ENCODE measurements around the gene LMCD1.
"Not testable (repeated sequence)": the region's sequence is repeated elsewhere in the genome, so short reads cannot be mapped to it uniquely, and the experiment has no call there.

Gene LMCD1

DNA sequence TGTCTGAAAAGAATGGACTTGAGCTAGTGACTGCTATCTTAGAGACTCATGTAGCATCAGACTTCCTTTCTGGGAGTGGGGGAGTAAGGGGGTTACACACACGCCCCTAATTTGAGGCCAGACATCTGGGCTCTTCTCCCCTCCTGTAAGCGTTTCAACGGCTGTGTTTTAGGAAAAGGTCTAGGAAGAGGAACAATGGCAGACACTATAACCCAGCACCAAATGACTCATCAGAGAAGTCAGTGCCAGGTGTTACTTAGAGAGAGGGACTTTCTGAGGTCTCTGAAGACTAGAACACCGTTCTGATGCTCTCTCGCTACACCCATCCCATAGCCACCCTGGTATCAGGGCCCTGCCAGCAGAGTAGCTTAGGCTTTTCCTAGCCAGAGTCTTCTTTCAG, 77.5 kb downstream of the LMCD1 start:
- no peaks in the 10 kb centered on the region for H3K36me3 ChIP-seq (ENCODE audit: insufficient read depth, low read length)
- H3K9ac ChIP-seq (ENCODE audit: low read depth, low read length): no peak overlapping the region
- no peaks in the 10 kb centered on the region for H3K27me3 ChIP-seq (ENCODE audit: control insufficient read depth, insufficient read depth, low read length)
- H3K4me3 ChIP-seq (ENCODE audit: low read length): no peak overlapping the region
- no peak overlapping the region for H3K4me2 ChIP-seq (ENCODE audit: low read length)
- no peaks in the 10 kb centered on the region for H3K9me3 ChIP-seq (replicated peaks; ENCODE audit: low read length)
- peaks cover 42% of the 10 kb centered on the region for H3K4me1 ChIP-seq (ENCODE audit: control insufficient read depth, insufficient read depth, low read length)

DNA sequence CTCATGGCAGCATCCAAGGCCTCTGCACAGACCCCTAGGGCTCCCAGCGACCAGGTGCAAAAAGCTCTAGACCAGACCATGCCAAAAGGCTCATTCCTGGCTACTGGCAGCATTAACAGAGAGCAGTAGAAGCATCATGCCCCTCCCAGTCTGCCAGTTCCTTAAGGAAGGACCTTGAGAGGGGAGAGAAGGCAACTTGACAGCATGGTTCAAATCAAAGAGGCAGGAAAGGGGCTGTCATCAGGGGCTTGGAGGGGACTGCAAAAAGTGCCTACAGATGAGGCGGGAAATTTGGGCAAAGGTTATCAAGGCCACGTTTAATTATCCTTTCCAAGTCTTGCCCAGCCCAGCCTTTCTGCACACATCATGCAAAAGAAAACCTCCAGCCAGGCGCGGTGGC, 78.3 kb downstream of the LMCD1 start:
- Histone ChIP-seq H3K9ac (ENCODE audit: low read depth, low read length) (no peak overlapping the region), H3K9me3 (replicated peaks; ENCODE audit: low read length) (no peaks in the 10 kb centered on the region), H3K4me1 (ENCODE audit: control insufficient read depth, insufficient read depth, low read length) (peaks cover 39% of the 10 kb centered on the region), H3K36me3 (ENCODE audit: insufficient read depth, low read length) (no peaks in the 10 kb centered on the region), H3K4me3 (ENCODE audit: low read length) (no peak overlapping the region), H3K4me2 (ENCODE audit: low read length) (no peak overlapping the region), H3K27me3 (ENCODE audit: control insufficient read depth, insufficient read depth, low read length) (no peaks in the 10 kb centered on the region)

DNA sequence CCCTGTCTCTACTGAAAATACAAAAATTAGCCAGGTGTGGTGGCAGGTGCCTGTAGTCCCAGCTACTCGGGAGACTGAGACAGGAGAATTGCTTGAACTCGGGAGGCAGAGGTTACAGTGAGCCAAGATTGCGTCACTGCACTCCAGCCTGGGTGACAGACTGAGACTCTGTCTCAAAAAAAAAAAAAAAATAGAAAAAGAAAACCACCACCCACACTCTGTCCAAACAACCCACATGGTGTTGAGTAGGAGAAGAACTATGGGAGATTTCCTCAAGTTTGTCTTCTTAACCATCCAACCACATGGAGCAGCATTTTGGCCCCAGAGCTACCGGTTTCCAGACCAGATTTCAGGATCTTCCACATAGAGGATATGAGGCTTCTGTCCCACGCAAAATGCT, 78.8 kb downstream of the LMCD1 start:
- not testable (repeated sequence) for H3K36me3 ChIP-seq (ENCODE audit: insufficient read depth, low read length); H3K9ac ChIP-seq (ENCODE audit: low read depth, low read length); H3K4me2 ChIP-seq (ENCODE audit: low read length); H3K4me3 ChIP-seq (ENCODE audit: low read length); H3K27me3 ChIP-seq (ENCODE audit: control insufficient read depth, insufficient read depth, low read length); H3K9me3 ChIP-seq (replicated peaks; ENCODE audit: low read length)
- H3K4me1 ChIP-seq (ENCODE audit: control insufficient read depth, insufficient read depth, low read length): peaks cover 34% of the 10 kb centered on the region

DNA sequence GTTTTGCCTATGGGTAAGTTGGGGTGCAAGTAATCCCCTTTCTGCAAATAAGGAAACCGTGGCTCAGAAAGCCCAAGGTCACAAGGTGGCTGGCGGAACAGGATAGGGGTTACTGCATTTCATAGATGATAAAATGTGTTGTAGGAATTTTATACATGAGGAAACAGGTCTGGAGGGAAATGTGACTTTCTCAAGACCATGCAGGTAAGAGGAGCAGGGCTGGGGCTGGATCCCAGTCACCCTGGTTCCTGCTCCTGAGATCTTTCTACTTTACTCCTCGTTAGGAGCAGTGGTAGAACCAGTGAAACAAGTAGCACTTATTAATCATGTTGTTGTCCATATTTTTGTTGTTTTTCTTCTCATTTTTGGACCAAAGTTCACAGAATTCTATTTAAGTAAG, 79.8 kb downstream of the LMCD1 start:
- Histone ChIP-seq H3K27me3 (ENCODE audit: control insufficient read depth, insufficient read depth, low read length) (no peaks in the 10 kb centered on the region), H3K4me1 (ENCODE audit: control insufficient read depth, insufficient read depth, low read length) (peaks cover 25% of the 10 kb centered on the region), H3K4me3 (ENCODE audit: low read length) (no peak overlapping the region), H3K9ac (ENCODE audit: low read depth, low read length) (no peak overlapping the region), H3K9me3 (replicated peaks; ENCODE audit: low read length) (no peaks in the 10 kb centered on the region), H3K4me2 (ENCODE audit: low read length) (no peak overlapping the region), H3K36me3 (ENCODE audit: insufficient read depth, low read length) (no peaks in the 10 kb centered on the region)

DNA sequence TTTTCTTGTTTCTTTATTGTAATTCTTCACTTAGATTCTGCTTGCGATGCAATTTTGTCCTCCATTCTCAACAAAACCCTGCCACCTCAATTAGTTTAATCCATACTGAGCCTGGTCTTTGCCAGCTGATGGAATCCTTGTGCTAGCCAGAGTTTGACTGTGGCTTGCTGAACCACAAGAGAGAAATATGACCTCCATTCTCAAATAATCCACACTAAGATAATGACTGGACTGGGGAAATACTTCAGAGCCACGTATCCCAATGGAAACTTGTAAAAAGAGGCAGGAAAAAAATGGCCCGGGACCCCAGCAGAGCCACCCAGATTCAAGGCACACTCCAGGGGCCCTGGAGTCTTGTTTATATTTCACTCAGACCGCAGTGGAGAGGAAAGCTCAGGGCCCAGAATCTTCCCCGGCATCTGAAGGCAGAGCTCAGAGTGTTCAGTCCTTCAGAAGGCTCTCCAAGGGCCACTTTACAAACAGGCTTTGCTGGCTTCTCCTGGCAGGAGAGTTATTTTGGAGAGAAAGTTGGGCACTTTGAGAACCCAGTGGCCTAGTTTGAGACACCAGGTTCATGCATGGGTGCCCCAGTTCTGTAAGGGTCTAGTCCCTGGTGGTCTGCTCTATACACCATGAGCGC, 80.3 kb downstream of the LMCD1 start:
- no peak overlapping the region for H3K4me3 ChIP-seq (ENCODE audit: low read length)
- no peak overlapping the region for H3K9ac ChIP-seq (ENCODE audit: low read depth, low read length)
- H3K36me3 ChIP-seq (ENCODE audit: insufficient read depth, low read length): no peaks in the 10 kb centered on the region
- peaks cover 19% of the 10 kb centered on the region for H3K4me1 ChIP-seq (ENCODE audit: control insufficient read depth, insufficient read depth, low read length)
- H3K27me3 ChIP-seq (ENCODE audit: control insufficient read depth, insufficient read depth, low read length): no peaks in the 10 kb centered on the region
- no peak overlapping the region for H3K4me2 ChIP-seq (ENCODE audit: low read length)
- no peaks in the 10 kb centered on the region for H3K9me3 ChIP-seq (replicated peaks; ENCODE audit: low read length)

DNA sequence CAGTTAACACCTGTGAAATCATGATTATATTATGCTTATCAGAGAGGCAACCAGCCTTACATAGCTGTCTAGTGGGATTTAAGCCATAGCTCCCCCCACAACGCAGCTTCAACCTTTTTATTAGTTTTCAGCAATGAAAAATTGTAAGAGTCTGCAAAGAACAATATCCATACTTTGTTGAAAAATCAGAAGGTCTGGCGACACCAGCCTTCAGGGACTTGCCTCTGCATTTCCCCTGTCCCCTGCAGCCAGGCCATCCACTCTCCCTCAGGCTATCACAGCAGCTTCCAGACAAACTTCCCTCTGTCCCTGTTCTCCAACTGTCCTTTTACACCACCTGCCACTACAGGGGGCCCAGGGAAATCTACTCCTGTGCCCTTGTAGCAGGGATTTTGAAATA, 83.0 kb downstream of the LMCD1 start:
- Histone ChIP-seq H3K4me1 (ENCODE audit: control insufficient read depth, insufficient read depth, low read length) (peaks cover 8% of the 10 kb centered on the region), H3K27me3 (ENCODE audit: control insufficient read depth, insufficient read depth, low read length) (no peaks in the 10 kb centered on the region), H3K9ac (ENCODE audit: low read depth, low read length) (no peak overlapping the region), H3K4me3 (ENCODE audit: low read length) (no peak overlapping the region), H3K4me2 (ENCODE audit: low read length) (no peak overlapping the region), H3K9me3 (replicated peaks; ENCODE audit: low read length) (no peaks in the 10 kb centered on the region), H3K36me3 (ENCODE audit: insufficient read depth, low read length) (no peaks in the 10 kb centered on the region)

DNA sequence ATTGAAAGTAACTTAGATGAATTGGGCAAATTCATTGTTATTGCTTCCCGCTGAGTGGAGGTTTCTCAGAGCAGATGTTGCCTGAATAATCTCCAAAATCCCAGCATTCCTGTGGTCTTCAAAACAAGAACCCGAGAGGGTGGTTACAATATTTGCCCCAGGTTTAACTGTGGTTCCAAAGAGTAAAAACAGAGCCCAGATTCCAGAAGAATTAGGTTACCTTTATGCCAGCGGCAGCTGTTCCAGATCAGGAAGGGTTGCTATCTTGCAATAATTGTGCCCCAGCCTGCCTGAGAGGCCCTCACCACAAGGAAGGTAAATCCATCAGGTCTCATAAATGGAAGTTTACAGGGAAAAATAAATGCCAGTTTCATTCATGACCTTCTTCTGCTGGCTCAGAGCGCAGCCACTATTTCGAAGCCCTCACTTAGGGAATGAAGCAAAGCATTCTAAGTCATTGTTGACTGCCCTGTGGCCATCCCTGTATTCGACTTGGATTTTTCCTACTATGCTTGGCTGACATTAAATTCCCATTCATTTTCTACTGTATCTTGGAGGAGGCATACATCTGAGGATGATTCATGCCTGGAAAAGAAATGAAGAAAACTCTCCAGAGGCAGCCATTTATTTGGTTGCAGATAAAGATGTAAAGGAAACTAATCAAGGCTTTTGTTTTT, 88.4 kb downstream of the LMCD1 start:
- H3K4me2 ChIP-seq (ENCODE audit: low read length): no peak overlapping the region
- H3K36me3 ChIP-seq (ENCODE audit: insufficient read depth, low read length): no peaks in the 10 kb centered on the region
- H3K4me3 ChIP-seq (ENCODE audit: low read length): no peak overlapping the region
- no peaks in the 10 kb centered on the region for H3K9me3 ChIP-seq (replicated peaks; ENCODE audit: low read length)
- no peaks in the 10 kb centered on the region for H3K27me3 ChIP-seq (ENCODE audit: control insufficient read depth, insufficient read depth, low read length)
- peaks cover 24% of the 10 kb centered on the region for H3K4me1 ChIP-seq (ENCODE audit: control insufficient read depth, insufficient read depth, low read length)
- H3K9ac ChIP-seq (ENCODE audit: low read depth, low read length): peak overlapping the region; percentile 27

DNA sequence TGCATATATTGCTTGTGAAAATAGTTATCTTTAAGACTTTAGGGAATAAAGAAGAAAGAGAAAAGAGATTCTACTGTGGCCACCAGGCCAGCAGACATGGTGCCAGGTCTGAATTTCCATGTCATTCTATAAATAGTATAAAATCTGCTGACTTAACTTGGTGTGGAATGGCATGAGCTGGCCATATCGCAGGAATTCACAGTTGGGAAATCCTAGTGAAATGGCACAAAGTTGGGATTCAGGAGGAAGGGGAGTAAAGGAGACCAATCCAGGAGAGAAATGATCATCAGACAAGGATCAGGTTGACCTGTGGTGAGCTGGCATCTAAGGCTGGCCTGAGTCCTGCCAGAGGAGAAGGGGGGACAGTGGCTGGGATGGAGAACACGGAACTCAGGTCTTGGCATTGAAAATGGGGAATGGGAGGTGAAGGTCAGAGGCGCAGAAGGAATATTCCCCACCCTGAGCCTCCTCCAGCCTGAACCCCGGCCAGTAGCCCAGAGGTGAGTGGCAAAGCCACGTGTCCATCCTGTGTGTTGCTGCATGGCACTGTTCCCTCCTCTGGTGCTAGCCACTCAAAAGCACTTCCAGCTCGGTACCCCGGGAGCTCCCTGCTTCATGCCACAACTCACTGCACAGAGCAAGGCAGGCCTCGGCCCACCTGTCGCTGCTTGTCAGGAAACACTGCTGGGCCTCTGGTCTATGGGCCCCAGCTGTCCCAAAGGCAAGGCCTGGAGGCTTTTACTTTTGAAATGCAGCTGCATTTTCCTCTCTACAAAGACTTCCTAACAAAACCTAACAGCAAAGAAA, 91.6 kb downstream of the LMCD1 start:
- peak overlapping the region; percentile 54 for H3K9ac ChIP-seq (ENCODE audit: low read depth, low read length)
- H3K4me1 ChIP-seq (ENCODE audit: control insufficient read depth, insufficient read depth, low read length): peaks cover 43% of the 10 kb centered on the region
- peak overlapping the region; percentile 25 for H3K4me3 ChIP-seq (ENCODE audit: low read length)
- no peaks in the 10 kb centered on the region for H3K9me3 ChIP-seq (replicated peaks; ENCODE audit: low read length)
- H3K4me2 ChIP-seq (ENCODE audit: low read length): peak overlapping the region; percentile 11
- no peaks in the 10 kb centered on the region for H3K36me3 ChIP-seq (ENCODE audit: insufficient read depth, low read length)
- H3K27me3 ChIP-seq (ENCODE audit: control insufficient read depth, insufficient read depth, low read length): no peaks in the 10 kb centered on the region

DNA sequence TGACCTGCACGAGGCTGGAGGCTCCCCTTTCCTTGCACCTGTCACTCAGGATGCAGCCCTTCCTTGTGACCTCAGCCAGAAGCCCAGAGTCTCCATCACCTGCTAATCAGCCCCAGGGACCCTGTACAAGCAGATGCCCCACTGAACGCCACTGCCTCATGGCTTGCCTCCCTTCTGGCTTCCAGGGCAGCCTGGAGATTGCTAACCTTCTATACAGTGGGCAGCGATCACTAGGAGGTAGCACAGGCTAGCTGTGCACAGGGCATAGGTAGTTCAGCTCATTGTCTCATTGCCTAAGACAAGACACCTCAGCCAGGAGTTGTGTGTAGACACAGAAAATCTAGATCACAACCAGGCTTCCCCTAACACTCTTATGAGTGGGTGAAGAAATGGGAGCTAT, 93.6 kb downstream of the LMCD1 start:
- H3K4me3 ChIP-seq (ENCODE audit: low read length): no peak overlapping the region
- no peaks in the 10 kb centered on the region for H3K36me3 ChIP-seq (ENCODE audit: insufficient read depth, low read length)
- no peak overlapping the region for H3K4me2 ChIP-seq (ENCODE audit: low read length)
- peaks cover 36% of the 10 kb centered on the region for H3K4me1 ChIP-seq (ENCODE audit: control insufficient read depth, insufficient read depth, low read length)
- H3K27me3 ChIP-seq (ENCODE audit: control insufficient read depth, insufficient read depth, low read length): no peaks in the 10 kb centered on the region
- no peaks in the 10 kb centered on the region for H3K9me3 ChIP-seq (replicated peaks; ENCODE audit: low read length)
- no peak overlapping the region for H3K9ac ChIP-seq (ENCODE audit: low read depth, low read length)

DNA sequence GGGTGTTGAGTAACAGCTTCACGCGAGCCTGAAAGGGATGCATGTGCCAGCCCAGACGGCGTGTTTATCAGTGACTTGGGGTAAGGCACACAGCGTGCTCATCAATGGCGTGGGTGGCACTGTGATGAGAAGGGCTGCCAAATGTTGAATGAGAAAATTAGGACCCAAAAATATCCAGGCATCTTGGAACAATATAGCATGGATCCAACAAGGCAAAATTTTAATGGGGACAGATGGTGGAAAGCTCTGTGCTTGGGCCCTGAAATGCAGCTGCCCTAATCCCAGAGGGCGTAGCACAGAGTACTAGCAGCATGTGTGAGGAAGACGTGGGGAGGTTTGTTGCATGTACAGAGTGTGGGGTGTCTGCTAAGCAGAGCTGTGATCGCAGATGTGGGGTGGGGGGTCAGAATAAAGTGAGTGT, 94.1 kb downstream of the LMCD1 start:
- H3K36me3 ChIP-seq (ENCODE audit: insufficient read depth, low read length): no peaks in the 10 kb centered on the region
- peaks cover 32% of the 10 kb centered on the region for H3K4me1 ChIP-seq (ENCODE audit: control insufficient read depth, insufficient read depth, low read length)

DNA sequence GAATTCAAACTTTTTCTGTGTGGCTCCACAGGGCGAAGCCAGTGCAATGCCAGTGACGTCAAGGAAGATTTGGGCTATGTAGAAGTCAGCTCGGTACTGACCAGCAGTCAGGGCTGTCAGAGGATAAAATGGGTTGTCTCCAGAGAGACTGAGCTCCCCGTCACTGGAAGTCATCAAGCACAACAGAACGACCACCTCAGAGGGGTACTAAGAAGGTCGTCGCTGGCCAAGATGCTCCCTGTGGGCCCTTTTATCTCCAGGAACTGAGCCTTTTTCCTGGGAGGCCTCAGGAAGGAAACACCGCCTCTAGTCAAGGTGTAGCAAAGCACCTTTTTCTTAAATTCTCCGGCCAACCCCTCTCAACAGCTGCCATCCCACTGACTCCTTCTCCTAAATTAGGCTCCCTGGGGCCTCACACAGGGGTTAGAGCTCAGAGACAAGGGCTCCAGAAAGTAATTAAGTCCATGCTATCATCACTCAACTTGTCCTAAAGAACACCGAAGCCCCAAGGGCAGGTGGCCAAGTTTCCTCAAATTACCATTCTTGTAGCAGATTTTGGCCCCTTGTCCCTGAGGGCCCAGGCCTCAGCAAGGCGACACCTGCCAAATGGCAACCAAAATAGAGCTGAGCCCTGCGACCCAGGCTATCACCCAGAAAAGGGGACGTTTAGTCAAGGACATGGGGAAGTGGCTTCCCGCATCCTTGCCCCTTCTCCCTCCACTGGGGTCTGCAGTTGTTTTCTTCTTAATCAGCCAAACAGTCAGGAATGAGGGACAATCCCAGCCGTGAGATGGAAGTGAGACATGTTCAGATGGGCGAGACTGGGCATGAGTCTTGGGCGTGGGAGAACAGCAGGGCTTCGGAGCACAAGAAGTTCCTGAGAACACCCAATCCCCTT, 94.9 kb downstream of the LMCD1 start:
- no peak overlapping the region for H3K4me2 ChIP-seq (ENCODE audit: low read length)

More for the DNA sequence above, 94.1 kb downstream of the LMCD1 start:
- no peak overlapping the region for H3K4me3 ChIP-seq (ENCODE audit: low read length)
- no peak overlapping the region for H3K9ac ChIP-seq (ENCODE audit: low read depth, low read length)
- no peak overlapping the region for H3K4me2 ChIP-seq (ENCODE audit: low read length)
- no peaks in the 10 kb centered on the region for H3K9me3 ChIP-seq (replicated peaks; ENCODE audit: low read length)
- no peaks in the 10 kb centered on the region for H3K27me3 ChIP-seq (ENCODE audit: control insufficient read depth, insufficient read depth, low read length)

More for the DNA sequence above, 94.9 kb downstream of the LMCD1 start:
- Histone ChIP-seq H3K4me1 (ENCODE audit: control insufficient read depth, insufficient read depth, low read length) (peaks cover 32% of the 10 kb centered on the region), H3K4me3 (ENCODE audit: low read length) (no peak overlapping the region), H3K9ac (ENCODE audit: low read depth, low read length) (no peak overlapping the region), H3K27me3 (ENCODE audit: control insufficient read depth, insufficient read depth, low read length) (no peaks in the 10 kb centered on the region), H3K9me3 (replicated peaks; ENCODE audit: low read length) (no peaks in the 10 kb centered on the region), H3K36me3 (ENCODE audit: insufficient read depth, low read length) (no peaks in the 10 kb centered on the region)
